Hematopoietic multipotent progenitor cell treated with erythropoietin and hydrocortisone succinate and interleukin-3 and kit ligand, for 4 days (in vitro differentiated cells): Measurements from ENCODE around the gene MRPS18A.

ENCODE experiments used
- DNase-seq: peaks from one replicate; pipeline ENCODE4 v3.0.0-alpha.2; 2015

MRPS18A gene

DNA sequence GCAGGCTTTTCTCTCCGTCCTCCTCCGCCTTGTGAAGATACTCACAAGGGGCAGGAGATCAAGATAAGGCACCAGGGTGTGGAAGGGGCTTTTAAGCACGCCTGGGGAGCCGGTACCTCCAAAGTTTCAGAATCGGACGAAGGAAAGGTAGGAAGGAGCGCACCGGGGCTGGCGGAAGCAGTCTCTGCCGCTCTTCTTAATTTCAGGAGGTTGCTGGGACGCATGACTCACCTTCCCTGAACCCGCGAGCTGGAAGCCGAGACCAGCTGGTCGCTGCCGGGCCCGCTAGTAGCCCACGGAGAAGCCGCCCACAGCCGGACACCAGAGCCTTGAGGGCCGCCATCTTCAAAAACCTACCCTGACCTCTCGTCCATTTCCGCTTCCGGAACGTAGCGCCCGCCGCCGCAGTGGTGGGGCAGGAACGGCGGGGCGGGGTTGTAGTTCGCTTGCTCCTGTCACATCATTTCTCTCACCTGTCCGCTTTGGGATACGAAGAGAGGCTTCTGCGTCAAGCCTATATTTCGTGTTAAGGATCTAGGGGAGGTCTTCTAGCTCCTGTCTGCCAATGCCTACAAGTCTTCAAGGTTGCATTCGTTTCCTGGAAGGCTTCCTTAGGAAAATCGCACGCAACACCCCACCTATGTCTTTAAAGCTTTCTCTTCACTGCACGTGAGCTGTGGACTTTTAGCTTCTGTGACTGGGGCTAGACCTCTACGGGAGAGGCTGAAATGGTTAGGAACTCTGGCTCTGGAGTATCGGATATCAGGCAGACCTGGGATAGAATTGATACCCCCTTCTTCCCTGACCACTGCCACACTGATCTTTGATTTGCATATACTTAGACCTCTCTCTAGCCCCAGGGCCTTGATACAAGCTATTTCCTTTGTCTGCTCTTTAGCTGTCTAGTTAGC is at the start of gene MRPS18A:
MRPS18A (minus strand) TSS at position 355 of the 911 bp plus-strand sequence; CDS start at position 343, 12 bp downstream.
- DNase-seq, result peak; percentile 91

DNA sequence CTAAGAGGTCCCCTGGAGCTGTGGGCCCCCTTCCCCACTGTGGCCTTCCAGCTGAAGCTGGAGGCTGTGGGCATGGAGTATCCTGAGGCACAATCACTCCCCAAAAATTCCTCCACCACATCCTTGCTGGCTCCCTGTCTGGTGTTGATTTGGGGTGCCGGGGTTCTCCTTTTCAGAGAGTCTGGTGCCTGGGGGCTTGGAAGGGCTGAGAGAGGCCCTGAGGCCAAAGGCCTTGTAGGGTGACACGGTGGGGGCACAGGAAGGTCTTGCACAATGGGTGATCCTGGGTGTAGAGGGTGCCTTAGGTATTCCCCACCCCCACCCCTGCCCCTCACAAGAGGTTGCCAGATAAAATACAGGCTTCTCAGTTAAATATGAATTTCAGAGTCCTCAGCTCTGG is 49.3 kb upstream of the MRPS18A start:
- DNase-seq, result no peak

DNA sequence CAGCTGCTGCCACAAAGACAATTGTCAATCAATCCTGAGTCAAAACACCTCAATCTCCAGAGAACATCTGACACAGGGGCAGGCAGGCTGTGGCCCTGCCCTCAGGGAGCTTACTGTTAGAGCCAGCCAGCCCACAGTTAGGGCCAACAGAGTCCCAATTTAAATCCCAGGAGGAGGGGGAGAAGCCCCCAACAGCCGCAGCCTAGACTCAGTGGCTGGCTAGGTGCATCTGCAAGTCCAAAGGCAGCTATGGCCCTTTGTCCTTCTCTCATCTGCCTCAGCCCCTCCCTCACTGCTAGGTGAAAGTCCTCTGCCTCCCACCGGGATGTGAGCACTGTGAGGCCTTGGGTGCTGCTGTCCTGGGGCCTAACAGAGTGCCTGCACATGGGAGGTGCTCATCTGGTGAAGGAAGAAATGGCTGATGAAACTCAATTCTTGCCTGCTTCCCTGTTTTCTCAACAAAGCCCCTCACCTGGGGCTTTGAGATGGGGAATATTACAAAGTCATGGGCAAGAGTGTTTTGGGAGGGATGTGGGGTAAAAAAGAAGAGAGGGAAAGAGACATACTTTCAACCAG is 48.7 kb upstream of the MRPS18A start:
- no peak for DNase-seq

DNA sequence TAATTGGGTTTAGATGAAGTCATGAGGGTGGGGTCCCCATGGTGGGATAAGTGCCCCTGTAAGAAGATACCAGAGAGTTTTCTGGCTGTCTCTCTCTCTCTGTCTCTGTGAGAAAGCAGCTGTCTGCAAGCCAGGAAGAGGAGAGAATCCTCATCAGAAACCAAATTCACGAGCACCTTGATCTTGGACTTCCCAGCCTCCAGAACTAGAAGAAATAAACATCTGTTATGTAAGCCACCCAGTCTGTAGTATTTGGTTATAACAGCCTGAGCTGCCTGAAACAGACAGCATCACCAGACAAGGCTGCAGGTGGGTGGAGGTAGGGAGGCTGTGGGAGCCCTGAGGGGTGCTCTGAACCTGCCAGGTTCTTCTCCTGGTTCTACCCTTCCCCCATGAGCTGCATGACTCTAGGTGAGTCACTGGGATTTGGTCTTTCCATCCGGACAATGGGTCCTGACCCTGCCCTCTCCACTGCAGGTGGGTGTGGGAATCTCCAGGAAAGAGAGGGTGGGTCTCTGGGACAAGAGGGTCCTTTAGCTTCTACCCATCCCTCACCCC is 48.1 kb upstream of the MRPS18A start:
- no peak for DNase-seq

DNA sequence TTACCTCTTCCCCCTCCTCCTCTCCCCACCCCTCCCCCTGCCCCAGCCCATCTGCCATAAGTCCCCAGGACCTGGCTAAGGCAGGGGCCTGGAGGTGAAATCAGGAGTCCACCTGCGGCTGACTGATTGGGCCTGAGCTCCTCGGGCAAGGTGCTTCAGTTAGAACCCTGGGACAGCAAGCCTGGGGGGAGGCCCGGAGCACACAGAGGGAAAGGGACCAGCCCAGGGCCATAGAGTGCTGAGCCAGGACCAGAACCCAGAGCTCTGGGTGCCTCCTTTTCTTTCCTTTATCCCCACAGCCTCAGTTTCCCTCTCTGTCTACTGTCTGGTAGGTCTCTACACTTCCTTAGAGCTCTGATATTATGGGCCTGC is 46.7 kb upstream of the MRPS18A start:
- no peak for DNase-seq

DNA sequence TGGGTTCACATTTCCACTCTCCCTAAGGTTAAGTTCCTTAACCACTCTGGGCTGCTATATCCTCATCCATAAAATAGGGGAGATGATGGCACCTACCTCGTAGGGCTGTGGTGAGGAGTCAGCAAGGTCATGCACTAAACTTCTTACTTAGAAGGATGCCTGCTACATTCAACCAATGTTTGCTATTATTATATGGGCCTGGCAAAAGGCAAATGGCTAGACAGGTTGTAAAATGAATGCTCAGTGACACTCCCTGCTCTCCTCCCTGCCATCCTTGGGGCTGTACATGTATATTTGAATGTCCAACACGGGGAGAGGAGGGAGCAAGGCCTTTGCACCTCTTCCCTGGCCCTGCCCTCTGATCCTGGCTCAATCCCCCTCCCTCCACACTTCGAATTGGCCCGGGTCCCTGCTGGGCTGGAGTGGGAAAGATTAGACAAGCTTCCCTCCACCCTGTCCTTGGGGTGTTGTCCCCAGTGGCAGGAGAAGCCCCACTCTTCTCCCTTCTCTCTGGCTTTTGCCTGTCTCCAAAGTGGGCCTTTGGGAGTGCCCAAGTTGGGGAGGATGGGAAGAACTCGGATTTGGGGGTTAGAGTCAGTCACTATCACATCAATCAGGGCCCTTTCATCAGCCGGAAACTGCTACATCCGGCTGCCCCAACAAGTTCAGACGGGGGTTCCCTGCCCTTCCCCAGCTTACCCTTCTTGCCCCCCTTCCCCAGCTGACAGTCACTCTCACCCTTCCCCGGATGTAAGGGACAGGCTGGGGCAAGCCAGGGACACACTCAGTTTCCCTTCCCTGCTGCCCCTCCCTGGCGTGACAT is 46.1 kb upstream of the MRPS18A start:
- DNase-seq, result peak; percentile 72

DNA sequence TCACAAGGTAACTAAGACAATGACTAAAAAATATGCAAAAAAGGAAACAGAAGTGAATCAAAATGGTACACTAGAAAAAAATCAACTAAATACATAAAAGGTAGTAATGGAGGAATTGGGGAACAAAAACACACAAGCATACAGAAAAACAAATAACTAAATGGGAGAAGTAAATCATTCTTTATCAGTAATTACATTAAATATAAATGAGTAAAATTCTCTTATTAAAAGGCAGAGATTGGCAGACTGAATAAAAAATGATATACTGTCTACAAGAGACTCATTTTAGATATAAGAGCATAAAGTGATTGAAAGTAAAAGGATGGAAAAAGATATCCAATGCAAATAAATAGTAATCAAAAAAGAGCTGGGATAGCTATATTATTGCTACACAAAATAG is 43.0 kb upstream of the MRPS18A start:
- no peak for DNase-seq

DNA sequence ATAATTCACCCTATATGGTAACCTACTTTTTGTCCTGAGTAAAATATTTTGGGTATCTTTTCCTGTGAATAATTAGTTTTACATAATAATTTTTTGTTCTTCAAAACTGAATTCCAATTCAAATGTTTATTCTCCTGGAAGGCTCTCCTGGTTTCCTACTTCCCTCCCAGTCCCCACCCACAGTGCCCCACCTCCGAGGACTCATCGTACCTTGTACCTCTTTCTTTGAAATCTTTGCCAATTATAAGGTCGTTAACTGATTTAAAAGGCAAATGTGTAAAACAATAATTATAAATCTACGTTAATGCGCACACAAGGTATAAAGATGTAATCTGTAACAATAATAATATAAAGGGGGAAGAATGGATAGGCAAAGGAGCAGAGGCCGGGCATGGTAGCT is 41.9 kb upstream of the MRPS18A start:
- DNase-seq, result no peak

DNA sequence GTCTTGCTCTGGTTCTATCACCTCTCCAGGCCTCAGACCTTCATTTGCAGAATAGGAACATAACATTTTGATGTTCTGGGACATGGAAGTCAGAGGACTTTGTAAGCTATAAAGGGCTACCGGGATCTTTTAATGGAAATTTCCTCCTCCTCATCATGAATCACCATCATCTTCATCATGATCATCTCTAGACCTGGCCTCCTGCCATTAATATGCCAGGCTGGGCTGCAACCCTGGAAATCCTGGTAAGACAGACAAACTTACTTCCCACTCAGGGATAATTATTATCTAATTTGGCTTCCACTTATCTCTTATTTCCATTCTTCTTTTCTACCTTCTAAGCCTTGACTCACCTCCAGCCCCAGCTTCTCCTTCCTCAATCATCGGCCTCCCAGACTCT is 41.0 kb upstream of the MRPS18A start:
- no peak for DNase-seq

DNA sequence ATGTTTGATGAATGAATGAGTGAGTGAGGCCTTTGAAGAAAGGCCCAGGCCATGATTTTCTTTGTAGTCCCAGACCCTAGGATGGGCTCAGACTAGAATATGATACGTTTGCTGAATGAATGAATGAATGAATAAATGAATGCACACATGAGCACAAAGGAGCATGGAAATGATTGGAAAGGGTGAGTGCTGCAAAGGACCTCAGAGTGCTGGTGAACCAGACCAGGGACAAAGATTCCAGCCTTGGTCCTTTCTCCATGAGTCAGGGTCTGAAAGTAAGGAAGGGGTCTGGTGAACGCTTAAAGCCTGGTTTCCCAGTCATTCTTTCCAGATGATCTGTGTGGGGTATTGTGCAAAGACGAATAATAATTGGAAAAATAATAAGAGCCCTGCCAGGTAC is 40.0 kb upstream of the MRPS18A start:
- DNase-seq, result no peak

DNA sequence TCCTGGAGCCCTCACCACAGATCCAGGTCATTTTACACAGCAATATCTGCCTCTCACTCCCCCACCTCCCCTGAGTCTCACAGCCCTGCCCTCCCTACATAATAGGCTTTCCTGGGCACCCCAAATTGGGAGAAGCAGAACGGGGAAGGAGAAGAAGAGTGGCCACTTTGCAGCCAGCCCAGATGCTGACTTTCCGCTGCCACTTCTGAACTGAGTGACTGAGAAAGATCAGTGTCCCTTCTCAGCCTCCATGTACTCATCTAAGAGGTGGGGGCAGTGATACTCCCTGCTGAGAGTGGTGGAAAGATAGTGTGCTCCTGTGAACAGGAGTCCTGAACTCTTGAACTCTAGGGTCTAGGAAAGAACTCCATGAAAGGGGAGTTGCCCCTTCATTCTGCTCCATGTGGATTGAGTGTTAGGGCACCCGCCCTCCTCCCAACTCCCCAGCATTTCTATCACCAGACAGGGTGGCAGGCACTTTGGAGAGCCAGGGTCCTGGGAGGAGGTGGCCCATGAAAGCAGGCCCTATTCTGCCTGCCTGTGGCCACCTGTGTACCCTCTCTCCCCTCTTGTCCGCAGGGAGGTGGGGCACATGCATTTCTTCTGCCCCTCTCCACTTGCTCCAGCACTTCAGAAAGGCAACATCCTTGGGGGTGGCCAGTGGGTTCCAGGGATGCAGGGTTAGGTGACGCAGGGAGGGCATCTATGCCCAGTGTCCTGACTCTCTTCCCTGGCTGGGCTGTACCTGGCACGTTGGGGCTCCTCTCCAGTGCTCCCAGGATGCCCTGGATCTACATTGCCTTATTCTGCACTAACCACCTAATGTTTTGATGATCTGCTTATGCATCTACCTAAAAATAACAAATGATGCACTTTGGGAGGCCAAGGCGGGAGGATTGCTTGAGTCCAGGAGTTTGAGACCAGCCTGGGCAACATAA is 38.3 kb upstream of the MRPS18A start:
- no peak for DNase-seq

DNA sequence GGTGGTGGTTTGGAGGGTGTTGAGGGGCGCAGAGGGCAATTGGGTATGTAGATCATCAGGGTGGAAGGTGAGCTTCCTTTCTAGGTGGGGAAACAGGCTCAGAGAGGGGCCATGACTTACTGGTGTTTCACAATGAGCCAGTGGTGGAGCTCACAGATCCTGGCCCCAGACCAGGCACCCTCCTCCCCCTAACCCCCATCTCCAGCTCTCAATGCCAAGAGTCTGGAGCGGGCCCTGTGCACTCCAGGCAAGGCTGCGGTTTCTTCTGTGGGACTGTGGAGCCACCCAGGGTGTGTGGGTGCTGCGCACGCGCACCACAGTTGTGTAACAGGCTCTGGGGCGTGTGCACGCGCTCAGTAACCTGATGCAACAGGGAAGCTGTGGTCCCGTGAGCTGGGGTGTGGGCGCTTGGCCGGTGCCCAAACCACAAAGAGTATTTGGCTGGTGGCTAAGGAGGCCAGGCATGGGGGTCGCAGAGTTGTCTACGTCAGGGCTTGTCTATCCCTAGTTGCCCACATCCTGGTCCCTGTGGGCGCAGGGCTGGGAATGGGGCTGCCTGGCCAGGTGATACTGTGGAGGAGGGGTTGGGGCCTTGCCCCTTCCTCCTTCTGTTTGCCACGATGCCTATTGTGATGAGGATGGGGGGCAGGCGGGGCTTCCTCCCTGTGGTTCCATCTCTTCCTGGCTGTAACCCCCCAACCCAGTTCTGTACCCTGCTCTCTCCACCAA is 37.5 kb upstream of the MRPS18A start:
- DNase-seq, result peak; percentile 99

DNA sequence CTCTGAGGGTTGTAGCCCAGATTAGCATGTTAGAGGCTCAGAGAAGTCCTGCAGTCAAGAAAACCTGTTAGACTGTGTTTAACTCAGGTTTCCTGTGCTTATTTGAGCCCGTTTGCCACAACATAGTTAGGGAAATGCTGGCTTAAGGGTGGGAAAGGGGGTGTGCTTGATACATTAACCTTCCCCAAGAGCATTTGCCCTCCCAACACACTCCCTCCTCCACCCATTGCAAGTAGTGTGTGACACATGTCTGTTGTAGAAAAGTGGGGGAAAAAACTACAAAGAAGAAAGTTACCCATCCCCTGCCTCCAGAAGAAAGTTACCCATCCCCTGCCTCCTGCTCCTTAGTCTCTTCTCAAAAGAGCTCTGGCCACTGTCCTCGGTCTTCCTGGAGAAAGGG is 36.8 kb upstream of the MRPS18A start:
- DNase-seq, result peak; percentile 24

DNA sequence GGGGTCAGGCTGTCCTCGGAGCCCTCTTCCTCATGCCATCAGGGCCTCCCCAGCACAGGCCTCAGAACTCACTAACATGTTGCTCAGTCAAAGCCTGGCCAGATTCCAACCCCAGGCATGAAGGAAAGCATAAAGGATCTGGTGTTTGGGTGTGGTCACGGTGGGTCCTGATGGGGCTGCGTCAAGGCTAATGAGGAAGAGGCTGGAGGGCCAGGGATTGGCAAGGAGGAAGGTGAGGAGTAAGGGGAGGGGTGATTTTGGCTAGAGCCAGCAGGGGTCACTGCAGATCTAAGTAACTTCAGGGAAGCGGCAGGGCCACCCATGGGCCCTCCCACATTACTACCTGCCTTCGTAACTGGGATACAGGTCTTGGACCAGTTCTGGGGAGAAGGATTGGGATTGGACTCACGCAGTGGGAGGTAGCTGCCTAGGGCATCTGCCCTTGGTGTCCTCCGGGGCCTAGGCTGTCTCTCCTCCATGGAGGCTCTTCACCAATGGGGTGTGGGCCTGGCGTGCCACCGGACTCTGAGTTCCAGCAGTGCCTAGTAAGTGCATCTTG is 36.2 kb upstream of the MRPS18A start:
- DNase-seq, result peak; percentile 94

DNA sequence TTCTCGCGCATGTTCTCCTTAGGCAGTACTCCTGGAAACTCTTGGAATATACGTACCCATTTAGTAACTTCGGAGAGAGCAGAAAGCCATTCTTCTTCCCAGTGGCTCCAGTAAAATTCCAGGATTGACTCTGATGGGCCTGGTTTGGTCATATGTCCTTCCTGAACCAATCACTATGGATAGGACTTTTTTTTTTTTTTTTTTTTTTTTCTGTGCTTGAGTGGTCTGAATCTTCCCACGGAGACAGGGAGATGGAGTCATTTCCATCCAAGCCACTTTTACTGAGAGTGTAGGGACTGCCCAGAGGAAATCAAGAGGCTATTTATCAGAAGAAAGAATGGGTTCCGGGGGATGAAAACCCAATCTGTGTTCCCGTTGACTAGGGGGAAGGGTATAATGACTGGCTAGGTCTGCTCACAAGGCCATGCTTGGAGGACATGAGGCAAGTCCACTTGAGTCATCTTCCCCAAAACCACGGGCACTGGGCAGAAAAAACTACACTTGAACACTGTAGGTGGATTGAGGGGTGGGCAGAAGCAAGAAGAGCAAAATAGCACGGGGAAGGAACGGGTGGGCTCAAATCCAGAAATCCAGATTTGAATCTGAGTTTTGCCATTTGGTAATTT is 35.4 kb upstream of the MRPS18A start:
- DNase-seq, result peak; percentile 19

DNA sequence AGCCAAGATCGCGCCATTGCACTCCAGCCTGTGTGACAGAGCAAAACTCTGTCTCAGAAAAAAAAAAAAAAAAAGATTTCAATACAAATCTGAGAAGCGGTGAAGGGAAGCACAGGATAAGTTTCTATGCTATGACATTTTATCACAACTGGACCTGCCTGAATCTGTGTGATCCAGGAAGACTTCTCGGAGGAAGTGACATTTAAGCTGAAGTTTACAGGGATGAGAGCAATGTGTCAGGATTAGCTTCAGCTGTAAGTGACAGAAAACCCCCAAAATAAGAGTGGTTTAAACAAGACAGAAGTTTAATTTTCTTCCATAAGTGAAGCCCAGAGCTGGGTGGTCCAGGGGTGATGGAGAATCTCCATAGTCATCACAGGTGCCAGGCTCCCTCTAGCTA is 33.4 kb upstream of the MRPS18A start:
- no peak for DNase-seq

DNA sequence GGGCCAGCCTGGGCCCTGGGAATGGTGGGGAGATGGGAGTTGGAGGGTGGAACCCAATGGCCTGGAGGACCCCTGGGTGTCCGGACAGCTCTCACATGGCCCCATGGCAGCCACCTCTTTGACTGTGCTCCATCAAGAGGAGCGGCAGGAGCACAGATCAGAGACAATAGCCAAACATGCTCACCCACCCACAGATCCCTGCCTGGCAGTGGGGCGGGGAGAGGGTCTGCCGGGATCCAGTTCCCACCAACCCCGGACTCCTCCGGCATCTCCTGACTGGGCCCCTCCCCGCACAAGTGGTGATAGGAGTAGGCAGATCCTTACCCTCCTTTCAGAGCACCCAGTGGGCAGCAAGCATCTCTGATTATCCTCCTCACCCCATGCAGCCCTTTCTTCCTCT is 31.9 kb upstream of the MRPS18A start:
- no peak for DNase-seq

DNA sequence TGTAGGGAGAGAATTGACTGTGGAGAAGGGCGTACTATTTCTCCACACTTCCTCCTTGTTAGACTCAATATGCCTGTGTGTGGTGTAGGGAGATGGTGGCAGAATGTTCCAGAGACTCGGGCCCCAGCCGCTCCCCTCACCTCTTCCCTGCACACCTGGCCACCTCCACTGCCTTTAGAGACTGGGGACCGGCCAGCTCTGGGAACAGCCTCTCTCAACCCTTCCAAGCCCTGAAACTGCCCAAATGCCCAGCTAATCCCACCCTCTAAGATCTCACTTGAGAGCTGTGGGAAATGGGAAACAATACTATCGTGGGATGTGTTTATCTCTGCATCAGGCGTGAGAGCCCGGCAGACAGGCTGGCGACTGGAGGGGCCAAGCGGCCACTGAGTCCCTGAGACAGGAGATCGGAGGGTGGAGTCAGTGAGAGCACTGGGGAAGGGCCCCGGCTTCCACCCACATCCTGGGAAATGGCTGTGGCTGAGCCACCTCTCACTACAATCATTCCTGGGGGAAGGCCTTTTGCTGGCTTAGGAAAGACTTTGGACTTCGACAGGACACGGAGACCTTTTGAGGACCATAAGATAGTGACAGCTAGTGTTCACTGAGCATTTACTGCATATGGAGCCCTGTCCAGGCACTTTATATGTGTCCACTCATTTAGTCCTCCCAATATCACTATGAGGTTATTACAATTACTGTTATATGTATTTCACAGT is 31.0 kb upstream of the MRPS18A start:
- DNase-seq, result no peak

DNA sequence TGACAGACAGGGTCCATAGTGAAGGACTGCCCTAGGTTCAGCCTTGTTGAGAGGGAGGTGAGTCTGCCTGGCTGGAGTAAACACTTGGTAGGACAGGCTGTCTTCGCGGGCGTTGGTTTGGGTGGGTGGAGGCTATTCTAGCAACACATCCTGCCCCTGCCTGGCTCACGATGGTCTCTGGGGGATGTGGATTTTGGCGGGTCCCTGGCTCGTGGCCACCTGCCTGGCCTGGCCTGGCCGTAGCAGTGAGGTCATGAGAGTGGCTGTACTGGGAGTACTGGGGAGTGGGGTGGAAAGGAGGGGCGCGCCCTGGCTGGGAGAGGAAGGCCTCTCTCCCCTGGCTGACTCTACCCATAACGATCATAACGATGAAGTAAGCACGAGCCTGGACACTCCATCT is 30.2 kb upstream of the MRPS18A start:
- no peak for DNase-seq

DNA sequence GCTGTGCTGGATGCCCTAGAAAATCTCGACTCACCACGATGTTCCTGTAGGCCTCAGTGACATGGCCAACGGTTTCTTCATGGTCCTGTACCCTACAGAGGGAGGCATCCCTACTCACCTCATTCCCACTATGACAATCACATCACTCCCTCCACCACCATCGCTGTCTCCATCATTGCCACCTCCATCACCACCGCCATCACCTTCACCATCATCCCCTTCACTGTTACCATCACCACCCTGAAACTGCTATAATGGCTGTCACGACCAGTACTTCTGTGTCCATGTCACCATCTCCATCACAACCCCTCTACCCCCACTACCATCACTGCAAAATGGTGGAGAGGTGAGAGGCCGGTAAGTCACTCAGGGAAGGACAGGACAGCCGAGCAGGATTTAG is 29.8 kb upstream of the MRPS18A start:
- no peak for DNase-seq
